WI38 (cell line): Measurements from ENCODE around the gene SHOC2.

ENCODE experiments used
- H3K4me3 ChIP-seq: 2 replicates; pipeline ENCODE4 v1.5.1; 2011; ENCODE audit warnings: low read depth, mild to moderate bottlenecking, control low read depth, low read length
- TF ChIP-seq, protein P1 (sequence below): IDR thresholded peaks from 2 replicates; pipeline ENCODE4 v1.5.1; 2012; ENCODE audit warnings: low read depth, mild to moderate bottlenecking, control low read depth, low read length

SHOC2 gene

DNA sequence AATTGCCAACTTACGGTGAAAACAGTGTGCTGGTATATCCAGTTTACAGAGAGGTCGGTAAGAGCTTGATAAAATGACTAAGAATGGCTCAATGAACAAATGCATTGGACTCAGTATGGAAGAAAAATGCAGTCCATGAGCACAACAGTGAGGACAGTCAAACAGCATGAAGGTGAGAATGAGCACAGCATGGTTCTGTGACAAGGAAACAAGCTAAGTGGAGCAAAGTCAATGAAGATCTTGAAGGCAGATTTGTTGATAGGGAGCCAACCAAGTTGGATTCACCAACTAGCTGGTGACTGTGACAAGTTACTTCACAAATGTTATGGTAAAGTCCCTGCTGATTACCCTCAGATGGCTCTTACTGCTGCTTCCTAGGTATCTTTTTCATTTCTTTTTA, 75.9 kb downstream of the SHOC2 start:
- H3K4me3 ChIP-seq: no peak overlapping the region
- TF ChIP-seq, protein P1, sequence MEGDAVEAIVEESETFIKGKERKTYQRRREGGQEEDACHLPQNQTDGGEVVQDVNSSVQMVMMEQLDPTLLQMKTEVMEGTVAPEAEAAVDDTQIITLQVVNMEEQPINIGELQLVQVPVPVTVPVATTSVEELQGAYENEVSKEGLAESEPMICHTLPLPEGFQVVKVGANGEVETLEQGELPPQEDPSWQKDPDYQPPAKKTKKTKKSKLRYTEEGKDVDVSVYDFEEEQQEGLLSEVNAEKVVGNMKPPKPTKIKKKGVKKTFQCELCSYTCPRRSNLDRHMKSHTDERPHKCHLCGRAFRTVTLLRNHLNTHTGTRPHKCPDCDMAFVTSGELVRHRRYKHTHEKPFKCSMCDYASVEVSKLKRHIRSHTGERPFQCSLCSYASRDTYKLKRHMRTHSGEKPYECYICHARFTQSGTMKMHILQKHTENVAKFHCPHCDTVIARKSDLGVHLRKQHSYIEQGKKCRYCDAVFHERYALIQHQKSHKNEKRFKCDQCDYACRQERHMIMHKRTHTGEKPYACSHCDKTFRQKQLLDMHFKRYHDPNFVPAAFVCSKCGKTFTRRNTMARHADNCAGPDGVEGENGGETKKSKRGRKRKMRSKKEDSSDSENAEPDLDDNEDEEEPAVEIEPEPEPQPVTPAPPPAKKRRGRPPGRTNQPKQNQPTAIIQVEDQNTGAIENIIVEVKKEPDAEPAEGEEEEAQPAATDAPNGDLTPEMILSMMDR: no peak

DNA sequence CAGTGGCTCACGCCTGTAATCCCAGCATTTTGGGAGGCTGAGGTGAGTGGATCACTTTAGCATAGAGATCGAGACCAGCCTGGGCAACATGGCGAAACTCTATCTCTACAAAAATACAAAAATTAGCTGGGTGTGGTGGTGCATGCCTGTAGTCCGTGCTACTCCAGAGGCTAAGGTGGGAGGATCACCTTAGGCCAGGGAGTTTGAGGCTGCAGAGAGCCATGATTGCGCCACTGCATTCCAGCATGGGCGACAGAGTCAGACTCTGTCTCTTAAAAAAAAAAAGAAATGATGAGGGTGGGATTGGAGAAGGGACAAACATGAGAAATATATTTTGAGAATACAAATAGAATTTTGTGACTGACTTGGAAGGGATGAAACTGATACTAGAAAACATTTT, 76.9 kb downstream of the SHOC2 start:
- no peak overlapping the region for H3K4me3 ChIP-seq
- TF ChIP-seq, protein P1: no peak

DNA sequence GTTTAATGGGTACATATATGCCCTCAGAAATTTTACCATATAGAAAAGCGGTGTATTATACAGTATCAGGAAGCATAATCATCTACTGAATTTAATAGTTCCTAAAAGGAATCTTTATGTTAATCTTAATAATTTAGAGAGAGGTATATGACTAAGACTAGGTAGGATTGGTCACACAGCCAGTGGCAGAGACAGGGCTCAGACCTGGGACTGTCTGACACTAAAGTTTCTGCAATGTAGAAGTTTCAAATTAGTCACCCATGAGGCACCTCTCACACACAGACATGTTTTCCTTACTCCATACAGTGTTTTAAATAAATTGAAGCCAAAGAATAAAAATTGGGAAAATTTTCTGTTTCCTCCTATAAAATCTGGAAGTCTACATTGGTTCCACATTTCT, 84.6 kb downstream of the SHOC2 start:
- TF ChIP-seq, protein P1: no peak
- H3K4me3 ChIP-seq: no peak overlapping the region

DNA sequence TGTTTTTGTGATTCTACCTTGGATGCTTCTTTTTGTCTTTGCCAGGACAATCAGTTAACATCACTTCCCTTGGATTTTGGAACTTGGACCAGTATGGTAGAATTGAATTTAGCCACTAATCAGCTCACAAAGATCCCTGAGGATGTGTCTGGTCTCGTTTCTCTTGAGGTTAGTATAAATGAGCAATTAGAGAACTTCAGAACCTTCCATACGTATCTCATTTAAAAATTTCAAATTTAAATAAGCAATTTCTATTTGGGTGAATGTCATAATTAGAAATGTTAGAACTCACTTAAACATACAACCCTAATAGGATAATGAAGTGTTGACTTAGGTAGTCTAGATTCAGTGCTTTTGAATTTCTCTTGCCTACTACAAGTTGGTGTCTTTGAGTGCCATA, 88.1 kb downstream of the SHOC2 start:
- no peak overlapping the region for H3K4me3 ChIP-seq
- TF ChIP-seq, protein P1: no peak

DNA sequence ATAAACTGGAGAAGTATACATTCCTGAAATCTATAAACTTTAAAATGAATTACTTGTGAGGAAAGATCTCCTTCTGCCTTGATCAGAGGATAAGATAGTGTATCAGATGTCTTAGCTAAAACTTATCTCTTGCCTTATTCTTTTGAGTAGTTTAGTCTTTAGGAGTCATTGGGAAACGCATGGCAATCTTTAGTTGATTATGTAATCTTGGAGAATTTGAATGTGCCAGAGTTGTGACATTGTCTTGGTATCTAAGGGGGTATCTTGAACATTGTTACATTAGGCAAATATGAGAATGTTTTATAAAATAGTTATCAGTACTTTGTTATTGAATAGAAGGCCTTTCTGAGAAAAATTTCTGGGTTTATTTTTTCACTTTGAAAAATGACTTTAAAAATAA, 95.8 kb downstream of the SHOC2 start:
- TF ChIP-seq, protein P1: no peak
- no peak overlapping the region for H3K4me3 ChIP-seq

DNA sequence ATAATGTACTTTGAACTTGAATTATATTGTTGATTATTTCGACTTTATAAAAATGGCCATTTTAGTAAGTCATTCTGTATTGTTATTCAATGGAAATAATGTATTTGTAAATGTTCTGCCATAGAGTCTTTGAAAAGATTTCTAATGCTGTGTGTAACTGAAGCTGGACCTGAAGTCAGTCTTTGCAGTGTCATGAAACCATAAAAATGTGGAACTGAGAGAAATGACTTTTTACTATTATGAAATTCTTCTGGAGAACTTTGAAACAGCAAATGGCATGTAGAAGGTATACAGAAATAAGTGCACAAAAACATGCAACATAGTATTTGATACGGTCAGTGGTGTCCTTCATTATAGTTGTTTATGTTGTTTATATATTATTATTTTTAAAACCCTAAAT, 97.7 kb downstream of the SHOC2 start:
- TF ChIP-seq, protein P1: no peak
- no peak overlapping the region for H3K4me3 ChIP-seq

DNA sequence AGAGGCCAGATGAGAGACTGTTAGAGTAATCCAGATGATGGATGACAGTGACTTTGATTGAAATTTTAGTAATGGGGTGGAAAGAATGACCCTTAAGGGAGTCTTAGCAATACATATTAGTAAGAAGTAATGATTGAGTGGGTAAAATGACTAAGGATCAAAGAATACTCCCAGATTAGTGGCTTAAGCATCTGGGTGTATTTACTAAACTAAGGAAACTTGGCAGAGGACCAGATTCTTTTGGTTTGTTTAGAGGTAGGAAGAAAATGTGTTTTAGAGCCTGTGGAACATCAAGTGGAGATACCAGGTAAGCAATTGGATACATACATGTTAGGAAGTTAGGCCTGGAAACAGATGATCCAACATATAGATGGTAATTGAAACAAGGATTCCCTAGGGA, 98.6 kb downstream of the SHOC2 start:
- no peak overlapping the region for H3K4me3 ChIP-seq
- TF ChIP-seq, protein P1: no peak

DNA sequence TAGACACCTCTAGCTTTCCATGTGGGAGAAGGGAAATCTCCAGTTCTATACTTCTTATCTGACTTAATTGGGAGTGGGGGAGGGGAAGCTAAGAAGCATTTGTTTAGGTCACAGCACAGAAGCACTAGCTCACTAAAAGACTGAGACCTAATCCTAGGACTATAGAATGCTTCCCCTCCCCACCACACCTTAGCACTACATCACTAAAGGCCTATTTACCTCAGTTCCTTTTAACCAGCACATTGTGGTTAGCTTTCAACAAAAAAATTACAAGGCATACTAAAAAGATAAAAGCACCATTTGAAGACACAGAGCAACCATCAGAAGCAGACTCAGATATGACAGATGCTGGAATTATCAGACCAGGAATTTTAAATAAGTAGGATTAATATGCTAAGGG, 103.7 kb downstream of the SHOC2 start:
- no peak overlapping the region for H3K4me3 ChIP-seq
- TF ChIP-seq, protein P1: no peak
